ENCODE measurements around the gene PXYLP1.

DNA sequence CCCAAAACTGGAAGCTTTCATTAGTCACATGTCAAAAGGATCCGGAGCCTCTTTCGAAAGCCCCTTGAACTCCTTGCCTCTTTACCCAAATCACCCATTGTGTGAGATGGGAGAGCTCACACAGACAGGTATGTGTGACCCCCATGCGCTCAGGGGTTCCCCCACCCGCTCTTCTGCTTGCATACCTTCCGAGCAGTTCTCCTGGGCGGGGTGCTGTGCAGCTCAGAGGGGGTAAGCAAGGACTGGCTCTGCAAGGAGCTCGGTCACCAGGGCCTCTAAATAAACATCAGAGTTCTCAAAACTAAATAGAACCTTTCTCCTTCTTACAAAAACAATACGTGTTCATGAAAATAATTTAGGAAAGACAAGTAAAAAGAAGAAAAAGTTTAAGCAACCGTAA, 55.7 kb downstream of the PXYLP1 start:
- TF ChIP-seq POLR2A (IDR thresholded peaks at IDR 0.05), result no peak
- TF ChIP-seq CTCF (IDR thresholded peaks at IDR 0.05), result no peak

Measured in Peyer's patch (tissue), 4 donors.